ENCODE data around the gene ADCY4.

DNA sequence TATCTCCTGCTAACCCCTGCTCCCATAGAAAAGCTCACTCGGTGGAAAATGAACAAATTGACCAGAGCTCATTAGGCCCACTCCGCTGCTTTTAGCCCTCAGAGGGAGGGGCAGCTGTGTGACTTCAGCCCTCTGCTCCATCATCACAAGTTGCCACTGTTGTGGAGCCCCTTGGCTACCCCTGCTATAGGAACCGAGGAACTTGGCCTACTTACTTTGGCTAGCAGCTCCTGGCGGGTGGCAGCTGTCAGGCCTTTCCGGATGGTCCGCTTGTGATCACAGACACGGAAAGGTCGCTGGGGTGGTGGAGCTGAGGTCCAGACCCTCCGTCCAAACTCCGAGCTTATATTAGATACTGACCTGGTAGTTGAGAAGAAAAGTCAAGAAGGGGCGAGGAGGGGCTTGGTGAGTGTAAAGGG lies 27.7 kb downstream of the ADCY4 start:
- TF ChIP-seq, protein P1, sequence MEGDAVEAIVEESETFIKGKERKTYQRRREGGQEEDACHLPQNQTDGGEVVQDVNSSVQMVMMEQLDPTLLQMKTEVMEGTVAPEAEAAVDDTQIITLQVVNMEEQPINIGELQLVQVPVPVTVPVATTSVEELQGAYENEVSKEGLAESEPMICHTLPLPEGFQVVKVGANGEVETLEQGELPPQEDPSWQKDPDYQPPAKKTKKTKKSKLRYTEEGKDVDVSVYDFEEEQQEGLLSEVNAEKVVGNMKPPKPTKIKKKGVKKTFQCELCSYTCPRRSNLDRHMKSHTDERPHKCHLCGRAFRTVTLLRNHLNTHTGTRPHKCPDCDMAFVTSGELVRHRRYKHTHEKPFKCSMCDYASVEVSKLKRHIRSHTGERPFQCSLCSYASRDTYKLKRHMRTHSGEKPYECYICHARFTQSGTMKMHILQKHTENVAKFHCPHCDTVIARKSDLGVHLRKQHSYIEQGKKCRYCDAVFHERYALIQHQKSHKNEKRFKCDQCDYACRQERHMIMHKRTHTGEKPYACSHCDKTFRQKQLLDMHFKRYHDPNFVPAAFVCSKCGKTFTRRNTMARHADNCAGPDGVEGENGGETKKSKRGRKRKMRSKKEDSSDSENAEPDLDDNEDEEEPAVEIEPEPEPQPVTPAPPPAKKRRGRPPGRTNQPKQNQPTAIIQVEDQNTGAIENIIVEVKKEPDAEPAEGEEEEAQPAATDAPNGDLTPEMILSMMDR (conservative IDR thresholded peaks at IDR 0.05; ENCODE audit: low read depth, low read length) = no peak
- TF ChIP-seq EZH2phosphoT487 (IDR thresholded peaks at IDR 0.05; ENCODE audit: borderline replicate concordance, low read length) (no peak), EZH2 (IDR thresholded peaks at IDR 0.05; ENCODE audit: low read length, unreplicated experiment) (no peak)
